Kidney epithelial cell (primary cell): Measurements from ENCODE around the gene FOXP2. TPM values are rescaled to one million over a fixed set of nuclear protein-coding genes. Genes with fewer than 3 reads are reported as not detected.
"Not testable (repeated sequence)": the region's sequence is repeated elsewhere in the genome, so short reads cannot be mapped to it uniquely, and the experiment has no call there.

Experiments used
- DNase-seq: peaks from one replicate; pipeline ENCODE4 v3.0.0-alpha.2; 2010; ENCODE audit warnings: low read depth
- H3K27me3 ChIP-seq: 2 replicates; pipeline ENCODE4 v1.6.0; 2011; ENCODE audit warnings: low read length; ENCODE audit not compliant: control insufficient read depth, insufficient read depth
- H3K36me3 ChIP-seq: 2 replicates; pipeline ENCODE4 v1.5.1; 2011; ENCODE audit warnings: low read length; ENCODE audit not compliant: control insufficient read depth, insufficient read depth
- H3K4me3 ChIP-seq: 2 replicates; pipeline ENCODE4 v1.5.1; 2011; ENCODE audit warnings: low read depth, mild to moderate bottlenecking, control low read depth, low read length
- CTCF ChIP-seq: IDR thresholded peaks from 2 replicates; pipeline ENCODE4 v1.5.1; 2011; ENCODE audit warnings: mild to moderate bottlenecking, moderate library complexity, low read length, control low read depth, inconsistent platforms; ENCODE audit not compliant: insufficient read depth, poor library complexity, severe bottlenecking
- total RNA-seq: library from RNA; depleted of rRNA; stranded (reverse); fragments of >200 nt; gene quantifications from 2 replicates; pipeline ENCODE4 v1.2.3, GENCODE V29; 2015

Gene FOXP2
- total RNA-seq, 1 donor from 2014 or later, result 0.25 TPM

DNA sequence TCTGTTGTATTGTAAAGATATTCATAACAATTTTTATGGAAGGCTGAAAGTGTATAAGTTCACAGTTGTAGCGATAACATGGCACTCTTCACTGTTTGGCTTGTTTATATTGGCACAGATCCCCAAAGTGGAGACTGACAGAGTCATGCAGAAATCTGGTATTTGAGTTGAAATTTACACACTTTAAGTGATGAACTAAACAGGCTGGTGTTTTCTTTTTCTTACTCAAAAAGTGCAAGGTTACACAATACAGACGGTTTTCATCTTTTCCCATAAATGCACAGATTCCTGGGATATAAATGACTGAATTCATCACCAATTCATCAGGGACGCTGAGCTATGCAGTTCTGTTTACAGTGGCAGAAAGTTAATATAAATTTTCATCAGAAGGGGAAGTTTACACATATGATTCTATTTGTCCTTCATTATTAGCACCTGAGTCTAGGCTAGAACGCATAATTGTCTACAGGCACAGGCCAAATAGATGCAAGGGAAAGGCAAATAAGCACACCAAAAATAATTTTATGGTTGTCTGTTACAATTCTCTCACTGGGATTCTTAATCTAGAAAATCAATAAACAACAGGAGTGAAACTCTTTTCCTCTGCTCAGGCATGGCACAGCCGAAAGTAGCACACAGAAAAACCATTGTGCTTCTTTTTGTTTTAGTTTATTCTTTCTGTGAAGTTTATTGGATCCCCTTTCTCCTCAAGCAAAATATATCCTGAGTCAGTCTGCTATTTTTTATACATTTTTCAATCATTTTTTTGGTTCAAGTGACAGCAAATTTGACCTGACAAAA is 88.0 kb downstream of the FOXP2 start:
- H3K36me3 ChIP-seq, result no peaks in the 10 kb centered on the region
- H3K4me3 ChIP-seq, result no peak overlapping the region
- no peak for DNase-seq
- no peaks in the 10 kb centered on the region for H3K27me3 ChIP-seq
- no peak for TF ChIP-seq CTCF

DNA sequence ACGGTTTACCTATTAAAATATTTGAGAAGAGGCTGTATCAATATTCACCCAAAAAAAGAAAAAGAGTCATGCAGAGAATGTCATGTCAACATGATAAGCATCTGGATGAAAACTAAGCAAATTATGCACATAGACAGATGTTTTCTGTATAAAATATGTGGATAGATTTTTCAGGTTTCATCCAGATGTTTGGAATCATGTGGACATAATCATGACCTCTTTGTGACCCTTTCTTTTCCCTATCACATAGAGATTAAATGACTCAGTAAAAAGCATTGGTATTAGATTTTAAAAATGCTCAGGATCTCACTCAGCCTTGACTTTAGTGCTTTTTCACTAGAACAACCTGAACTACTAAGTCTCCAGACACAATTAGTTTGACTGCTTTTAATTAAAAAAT is 90.0 kb downstream of the FOXP2 start:
- no peak for DNase-seq
- no peak for TF ChIP-seq CTCF
- no peaks in the 10 kb centered on the region for H3K36me3 ChIP-seq
- H3K27me3 ChIP-seq, result no peaks in the 10 kb centered on the region
- no peak overlapping the region for H3K4me3 ChIP-seq

- Histone ChIP-seq H3K4me3 (no peak overlapping the region), H3K36me3 (no peaks in the 10 kb centered on the region), H3K27me3 (no peaks in the 10 kb centered on the region)
- TF ChIP-seq CTCF, result no peak
- DNase-seq, result no peak
These were observed 92.8 kb downstream of the FOXP2 start for GRCh38 chr7:114507381-114507780.

DNA sequence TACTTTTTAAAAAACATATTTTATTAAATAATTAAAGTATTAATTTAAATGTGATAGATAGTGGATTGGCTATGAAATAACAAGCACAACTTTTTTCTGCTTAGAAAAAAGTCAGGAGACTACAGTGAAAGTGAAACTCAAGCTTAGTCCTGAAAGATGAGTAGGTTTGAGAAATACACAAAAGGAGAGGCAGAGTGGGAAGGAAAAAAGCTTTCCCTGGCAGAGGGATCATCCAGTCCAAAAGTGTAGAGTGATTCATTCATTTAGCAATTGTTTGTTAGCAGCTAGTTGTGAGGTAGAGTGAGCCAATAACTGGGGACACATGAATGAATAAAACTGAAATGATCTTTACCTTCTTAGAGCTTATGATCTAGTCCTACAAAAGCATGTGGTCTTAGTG is 93.5 kb downstream of the FOXP2 start:
- no peak for TF ChIP-seq CTCF
- H3K36me3 ChIP-seq, result no peaks in the 10 kb centered on the region
- no peaks in the 10 kb centered on the region for H3K27me3 ChIP-seq
- DNase-seq, result no peak
- H3K4me3 ChIP-seq, result no peak overlapping the region

DNA sequence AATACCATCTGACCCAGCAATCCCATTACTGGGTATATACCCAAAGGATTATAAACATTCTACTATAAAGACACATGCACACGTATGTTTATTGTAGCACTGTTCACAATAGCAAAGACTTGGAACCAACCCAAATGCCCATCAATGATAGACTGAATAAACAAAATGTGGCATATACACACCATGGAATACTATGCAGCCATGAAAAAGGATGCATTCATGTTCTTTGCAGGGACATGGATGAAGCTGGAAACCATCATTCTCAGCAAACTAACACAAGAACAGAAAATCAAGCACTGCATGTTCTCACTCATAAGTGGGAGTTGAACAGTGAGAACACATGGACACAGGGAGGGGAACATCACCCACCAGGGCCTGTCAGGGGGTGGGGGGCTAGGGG is 96.2 kb downstream of the FOXP2 start:
- not testable (repeated sequence) for H3K27me3 ChIP-seq, H3K36me3 ChIP-seq, DNase-seq, H3K4me3 ChIP-seq

- no peak for DNase-seq
- Histone ChIP-seq H3K27me3 (no peaks in the 10 kb centered on the region), H3K4me3 (no peak overlapping the region), H3K36me3 (no peaks in the 10 kb centered on the region)
- TF ChIP-seq CTCF, result no peak
These were observed 104.6 kb downstream of the FOXP2 start for GRCh38 chr7:114519240-114519639.
